ENCODE results near the gene FHOD3. TPM values are rescaled to one million over a fixed set of nuclear protein-coding genes. Genes with fewer than 3 reads are reported as not detected.

The FHOD3 gene
- total RNA-seq, 1 donor from 2014 or later = 5.6 TPM

DNA sequence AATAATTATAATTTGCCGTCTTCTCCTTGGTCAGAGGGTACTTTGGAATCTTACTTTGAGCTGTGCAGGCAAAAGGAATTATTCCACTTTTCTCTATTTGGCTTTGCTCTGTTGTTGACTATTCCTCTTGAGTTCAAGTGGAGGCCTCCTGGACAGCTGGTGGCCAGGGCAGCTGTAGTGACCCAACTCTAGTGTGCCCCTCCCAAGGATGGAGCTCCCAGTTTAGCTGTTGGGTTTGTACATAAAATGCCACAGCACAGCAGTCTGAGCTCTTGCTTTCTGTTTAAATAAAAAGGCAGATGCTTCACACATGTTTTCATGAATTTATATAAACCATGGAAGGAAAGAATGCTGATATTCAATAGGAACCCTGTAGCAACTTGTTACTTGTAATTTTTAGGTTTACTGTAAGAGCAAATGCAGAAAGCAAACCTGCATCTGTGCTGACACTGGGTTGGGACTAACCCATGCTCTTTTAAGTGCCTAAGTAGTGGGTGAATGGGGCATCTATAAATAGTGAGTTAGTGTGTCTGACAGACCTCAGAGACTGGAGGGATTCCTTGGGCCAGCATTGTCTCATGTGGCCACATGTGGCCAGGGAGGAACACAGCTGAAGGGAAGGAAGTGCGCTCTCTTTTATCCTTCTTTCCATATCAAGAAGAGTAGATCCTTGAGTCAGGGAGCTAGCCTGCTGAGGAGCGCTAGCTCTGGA, 121.8 kb downstream of the FHOD3 start:
- Histone ChIP-seq H3K9me3 (no peaks in the 10 kb centered on the region), H3K36me3 (no peaks in the 10 kb centered on the region), H3K27ac (no peak overlapping the region), H3K27me3 (no peaks in the 10 kb centered on the region), H3K4me3 (no peak overlapping the region), H3K4me1 (no peaks in the 10 kb centered on the region)
- no peak for DNase-seq (ENCODE audit: extremely low spot score in 2 of 2)
- no peak for TF ChIP-seq POLR2A (IDR thresholded peaks at IDR 0.05)
- TF ChIP-seq, protein P1, sequence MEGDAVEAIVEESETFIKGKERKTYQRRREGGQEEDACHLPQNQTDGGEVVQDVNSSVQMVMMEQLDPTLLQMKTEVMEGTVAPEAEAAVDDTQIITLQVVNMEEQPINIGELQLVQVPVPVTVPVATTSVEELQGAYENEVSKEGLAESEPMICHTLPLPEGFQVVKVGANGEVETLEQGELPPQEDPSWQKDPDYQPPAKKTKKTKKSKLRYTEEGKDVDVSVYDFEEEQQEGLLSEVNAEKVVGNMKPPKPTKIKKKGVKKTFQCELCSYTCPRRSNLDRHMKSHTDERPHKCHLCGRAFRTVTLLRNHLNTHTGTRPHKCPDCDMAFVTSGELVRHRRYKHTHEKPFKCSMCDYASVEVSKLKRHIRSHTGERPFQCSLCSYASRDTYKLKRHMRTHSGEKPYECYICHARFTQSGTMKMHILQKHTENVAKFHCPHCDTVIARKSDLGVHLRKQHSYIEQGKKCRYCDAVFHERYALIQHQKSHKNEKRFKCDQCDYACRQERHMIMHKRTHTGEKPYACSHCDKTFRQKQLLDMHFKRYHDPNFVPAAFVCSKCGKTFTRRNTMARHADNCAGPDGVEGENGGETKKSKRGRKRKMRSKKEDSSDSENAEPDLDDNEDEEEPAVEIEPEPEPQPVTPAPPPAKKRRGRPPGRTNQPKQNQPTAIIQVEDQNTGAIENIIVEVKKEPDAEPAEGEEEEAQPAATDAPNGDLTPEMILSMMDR (IDR thresholded peaks at IDR 0.05) = no peak
- TF ChIP-seq POLR2AphosphoS5 (IDR thresholded peaks at IDR 0.05; ENCODE audit: insufficient read depth in 1 of 2, low read depth in 1 of 2) = no peak
- intact Hi-C loops (cut with DNase I) = no loop called here

DNA sequence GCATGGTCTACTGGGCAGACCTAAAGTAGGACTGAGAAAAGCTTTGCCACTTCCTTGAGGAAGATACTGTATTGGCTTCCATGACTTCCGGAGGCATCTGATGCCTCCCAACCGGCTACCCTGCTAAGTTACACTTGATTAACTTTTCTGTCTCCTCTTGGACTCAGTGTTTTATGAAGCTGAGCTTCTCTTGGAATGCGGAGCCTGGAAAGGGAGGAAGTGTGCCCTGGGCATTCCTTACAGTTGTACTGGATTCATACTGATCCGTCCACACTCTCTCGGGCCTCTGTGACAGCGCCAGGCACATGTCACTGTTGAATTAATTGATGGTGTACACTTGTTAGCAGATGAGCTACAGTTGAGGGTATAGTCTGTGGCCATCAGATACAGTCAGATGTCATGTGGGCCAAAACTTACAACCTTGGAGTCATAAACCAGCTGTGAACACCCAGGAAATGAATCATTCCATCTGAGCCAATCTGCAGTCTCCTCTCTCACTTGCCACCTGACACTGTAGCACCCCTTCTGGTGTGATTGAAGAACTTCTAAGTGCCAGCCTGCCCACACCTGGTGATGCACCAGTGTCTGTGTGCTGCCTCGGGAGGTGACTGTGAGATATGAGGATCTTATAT, 122.5 kb downstream of the FHOD3 start:
- DNase-seq (ENCODE audit: extremely low spot score in 2 of 2) = no peak
- Histone ChIP-seq H3K36me3 (no peaks in the 10 kb centered on the region), H3K27ac (no peak overlapping the region), H3K27me3 (no peaks in the 10 kb centered on the region), H3K4me3 (no peak overlapping the region), H3K4me1 (no peaks in the 10 kb centered on the region), H3K9me3 (no peaks in the 10 kb centered on the region)
- TF ChIP-seq, protein P1 (IDR thresholded peaks at IDR 0.05) = no peak
- TF ChIP-seq POLR2AphosphoS5 (IDR thresholded peaks at IDR 0.05; ENCODE audit: insufficient read depth in 1 of 2, low read depth in 1 of 2) (no peak), POLR2A (IDR thresholded peaks at IDR 0.05) (no peak)
- intact Hi-C loops (cut with DNase I) = no loop called here

DNA sequence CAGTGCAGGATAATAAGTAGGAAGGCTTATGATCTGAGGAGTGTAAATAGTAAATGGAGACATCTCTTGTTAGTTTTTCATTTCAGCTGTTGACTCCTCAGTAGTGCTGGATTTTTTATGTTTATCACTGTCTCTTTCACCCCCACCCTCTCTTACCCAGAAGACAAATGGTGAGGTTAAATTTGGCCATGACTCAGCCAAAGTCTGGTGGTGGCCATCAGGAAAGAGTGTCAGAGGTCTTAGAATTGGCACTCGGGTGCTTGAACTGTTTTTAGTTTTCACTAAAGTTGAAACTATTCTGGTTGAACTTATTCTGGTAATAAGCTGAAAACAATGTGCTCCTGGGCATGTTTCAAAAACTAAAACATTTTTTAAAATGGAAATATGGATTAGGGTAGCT, 123.3 kb downstream of the FHOD3 start:
- intact Hi-C loops (cut with DNase I) = no loop called here
- TF ChIP-seq POLR2AphosphoS5 (IDR thresholded peaks at IDR 0.05; ENCODE audit: insufficient read depth in 1 of 2, low read depth in 1 of 2) (no peak), POLR2A (IDR thresholded peaks at IDR 0.05) (no peak)
- TF ChIP-seq, protein P1 (IDR thresholded peaks at IDR 0.05) = no peak
- no peak overlapping the region for H3K27ac ChIP-seq

DNA sequence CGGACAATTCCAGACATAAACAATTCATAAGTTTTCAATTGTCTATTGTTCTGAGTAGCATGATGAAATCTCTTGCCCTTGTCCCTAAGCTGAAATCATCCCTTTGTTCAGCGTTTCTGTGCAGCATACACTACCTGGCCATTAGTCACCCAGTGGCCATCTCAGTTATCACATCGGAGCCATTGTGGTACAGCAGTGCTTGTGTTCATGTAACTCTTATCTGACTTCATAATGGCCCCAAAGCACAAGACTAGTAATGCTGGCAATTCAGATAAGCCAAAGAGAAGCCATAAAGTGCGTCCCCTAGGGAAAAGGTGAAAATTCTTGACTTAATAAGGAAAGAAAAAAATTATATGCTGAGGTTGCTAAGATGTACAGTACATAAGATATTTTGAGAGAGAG, 127.2 kb downstream of the FHOD3 start:
- intact Hi-C loops (cut with DNase I) = no loop called here
- H3K27me3 ChIP-seq = no peaks in the 10 kb centered on the region
- H3K4me3 ChIP-seq = no peak overlapping the region
- H3K36me3 ChIP-seq = no peaks in the 10 kb centered on the region
- DNase-seq (ENCODE audit: extremely low spot score in 2 of 2) = no peak
- no peaks in the 10 kb centered on the region for H3K4me1 ChIP-seq
- H3K27ac ChIP-seq = no peak overlapping the region
- no peaks in the 10 kb centered on the region for H3K9me3 ChIP-seq
- TF ChIP-seq, protein P1 (IDR thresholded peaks at IDR 0.05) = no peak
- TF ChIP-seq POLR2A (IDR thresholded peaks at IDR 0.05) (no peak), POLR2AphosphoS5 (IDR thresholded peaks at IDR 0.05; ENCODE audit: insufficient read depth in 1 of 2, low read depth in 1 of 2) (no peak)

More for the DNA sequence above, 123.3 kb downstream of the FHOD3 start:
- no peaks in the 10 kb centered on the region for H3K27me3 ChIP-seq
- no peak overlapping the region for H3K4me3 ChIP-seq
- no peaks in the 10 kb centered on the region for H3K4me1 ChIP-seq
- H3K9me3 ChIP-seq = no peaks in the 10 kb centered on the region
- no peak for DNase-seq (ENCODE audit: extremely low spot score in 2 of 2)
- H3K36me3 ChIP-seq = no peaks in the 10 kb centered on the region

DNA sequence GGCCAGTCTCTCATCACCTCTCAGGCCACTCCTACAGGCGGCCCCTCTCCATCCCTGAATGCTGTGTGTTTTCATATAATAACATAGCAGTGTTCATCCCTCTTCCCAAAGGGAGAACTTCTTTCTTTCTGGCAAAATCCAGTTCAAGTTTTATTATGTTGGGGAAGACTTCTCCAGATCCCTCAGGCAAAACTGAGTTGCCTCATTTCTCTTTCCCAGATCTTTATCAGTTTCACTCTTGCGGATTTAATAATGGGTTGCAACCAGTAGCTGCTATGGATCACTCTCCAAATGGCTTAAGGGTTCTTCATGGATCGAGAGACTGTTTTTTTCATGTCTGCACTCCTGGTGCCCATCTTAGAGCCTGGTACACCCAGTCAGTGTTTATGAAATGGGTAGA, 129.9 kb downstream of the FHOD3 start:
- Histone ChIP-seq H3K36me3 (no peaks in the 10 kb centered on the region), H3K27me3 (no peaks in the 10 kb centered on the region), H3K9me3 (no peaks in the 10 kb centered on the region), H3K4me3 (no peak overlapping the region), H3K4me1 (no peaks in the 10 kb centered on the region), H3K27ac (no peak overlapping the region)
- intact Hi-C loops (cut with DNase I) = no loop called here
- TF ChIP-seq POLR2A (IDR thresholded peaks at IDR 0.05) (no peak), POLR2AphosphoS5 (IDR thresholded peaks at IDR 0.05; ENCODE audit: insufficient read depth in 1 of 2, low read depth in 1 of 2) (no peak)
- TF ChIP-seq, protein P1 (IDR thresholded peaks at IDR 0.05) = no peak
- no peak for DNase-seq (ENCODE audit: extremely low spot score in 2 of 2)
